ENCODE measurements around the gene OSBPL8. TPM values are rescaled to one million over a fixed set of nuclear protein-coding genes. Genes with fewer than 3 reads are reported as not detected.
A peak's percentile ranks its signal among the peaks of the same experiment; 100 is the strongest.

Gene OSBPL8
- polyA plus RNA-seq, 1 experiment = 31.2 TPM

DNA sequence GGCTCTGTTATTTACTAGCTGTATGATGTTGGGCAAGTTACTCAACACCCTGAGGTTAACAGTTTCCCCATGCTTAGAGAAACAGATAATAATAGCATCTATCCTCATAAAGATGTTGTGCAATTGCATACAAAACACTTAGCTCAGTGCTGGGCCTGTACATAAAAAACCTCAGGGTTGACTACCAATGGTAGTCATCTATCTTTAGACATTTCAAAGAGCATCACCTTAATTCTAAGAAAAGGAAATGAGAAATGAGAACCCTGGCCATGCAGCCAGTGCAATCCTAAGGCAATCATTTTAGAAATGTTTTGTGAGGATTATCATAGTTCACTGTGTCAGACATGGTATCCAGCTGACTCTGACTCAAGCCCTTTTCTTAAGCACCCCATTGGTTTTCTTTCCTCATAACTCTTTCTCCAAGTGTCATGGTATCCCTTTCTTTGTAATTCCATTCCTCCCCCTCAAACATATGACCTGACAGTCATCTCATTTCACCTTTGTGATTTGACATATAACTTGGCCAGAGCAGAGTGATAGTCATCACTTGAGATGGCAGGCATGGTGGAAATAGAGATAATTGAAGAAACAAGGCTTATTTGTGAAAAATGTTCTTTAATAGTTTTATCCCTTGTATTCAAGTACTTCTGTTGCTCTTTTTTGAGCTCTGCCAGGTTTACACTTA, 29.5 kb upstream of the OSBPL8 start:
- CTCF ChIA-PET = interaction anchor here (0.7 to 2.5 kb wide), 6 partner anchors 12 to 1063 kb away, joined by 3 to 13 read pairs (median 4); no protein-coding TSS in a partner anchor

GRCh38 chr12:76587428-76588178, 28.0 kb upstream of the OSBPL8 start:
- Histone ChIP-seq H3K4me3 (ENCODE audit: low read depth, low read length) (no peak overlapping the region), H3K27me3 (ENCODE audit: control insufficient read depth, insufficient read depth, low read length) (no peaks in the 10 kb centered on the region), H3K36me3 (ENCODE audit: control insufficient read depth, insufficient read depth, low read length) (no peaks in the 10 kb centered on the region)
- peak; percentile 19 for DNase-seq (ENCODE audit: low read depth)
- no peak for TF ChIP-seq CTCF (IDR thresholded peaks at IDR 0.05; ENCODE audit: insufficient read depth, low read depth, low read length)
- POLR2A ChIA-PET = no interaction called here
- CTCF ChIA-PET = interaction anchor here (0.6 to 2.5 kb wide), 15 partner anchors 14 to 1061 kb away, joined by 3 to 13 read pairs (median 3); partner anchors contain the start of genes BBS10 and OSBPL8

More for the DNA sequence above, 29.5 kb upstream of the OSBPL8 start:
- Histone ChIP-seq H3K27me3 (ENCODE audit: control insufficient read depth, insufficient read depth, low read length) (no peaks in the 10 kb centered on the region), H3K4me3 (ENCODE audit: low read depth, low read length) (no peak overlapping the region), H3K36me3 (ENCODE audit: control insufficient read depth, insufficient read depth, low read length) (no peaks in the 10 kb centered on the region)
- DNase-seq (ENCODE audit: low read depth) = peak; percentile 93
- no peak for TF ChIP-seq CTCF (IDR thresholded peaks at IDR 0.05; ENCODE audit: insufficient read depth, low read depth, low read length)
- POLR2A ChIA-PET = interaction anchor here (0.5 to 0.7 kb wide), 2 partner anchors 603 to 679 kb away, joined by 3 read pairs; no protein-coding TSS in a partner anchor

DNA sequence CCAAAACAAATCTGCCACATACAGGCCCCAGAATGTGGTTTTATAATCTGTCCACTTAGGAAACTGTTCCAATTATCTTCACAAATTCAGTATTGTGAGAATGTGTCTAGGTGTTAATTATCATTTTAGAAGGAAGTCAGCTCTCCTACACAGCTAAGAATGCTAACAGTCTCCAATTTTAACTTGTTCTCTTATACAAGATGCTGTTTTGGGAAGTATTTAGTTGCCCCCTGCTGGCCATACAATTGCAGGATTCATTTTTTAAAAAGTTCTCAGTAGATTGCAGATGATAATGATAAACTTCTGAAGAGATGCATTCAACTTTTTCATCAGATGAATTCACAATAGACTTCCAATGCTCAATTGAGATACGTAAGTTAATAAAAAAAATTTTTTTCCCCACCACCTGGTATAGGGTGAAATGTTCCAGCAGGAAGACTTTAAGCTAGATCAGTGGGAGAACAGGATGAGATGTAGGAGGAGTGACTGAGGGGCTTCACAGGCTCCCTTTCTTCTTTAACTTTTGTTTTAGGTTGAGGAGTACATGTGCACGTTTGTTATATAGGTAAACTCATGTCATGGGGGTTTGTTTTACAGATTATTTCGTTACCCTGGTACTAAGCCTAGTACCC, 27.3 kb upstream of the OSBPL8 start:
- no peaks in the 10 kb centered on the region for H3K36me3 ChIP-seq (ENCODE audit: control insufficient read depth, insufficient read depth, low read length)
- ChIA-PET CTCF (interaction anchor here (0.6 to 2.5 kb wide), 15 partner anchors 14 to 1059 kb away, joined by 3 to 13 read pairs (median 3); partner anchors contain the start of genes BBS10 and OSBPL8), POLR2A (interaction anchor here (0.6 kb wide), 2 partner anchors 16 to 1075 kb away, joined by 3 to 4 read pairs; partner anchors contain the start of gene KRR1)
- TF ChIP-seq CTCF (IDR thresholded peaks at IDR 0.05; ENCODE audit: insufficient read depth, low read depth, low read length) = peak; percentile 69
- DNase-seq (ENCODE audit: low read depth) = no peak
- no peaks in the 10 kb centered on the region for H3K27me3 ChIP-seq (ENCODE audit: control insufficient read depth, insufficient read depth, low read length)
- no peak overlapping the region for H3K4me3 ChIP-seq (ENCODE audit: low read depth, low read length)

- no peak for DNase-seq (ENCODE audit: low read depth)
- CTCF ChIA-PET = no interaction called here
- Histone ChIP-seq H3K4me3 (ENCODE audit: low read depth, low read length) (no peak overlapping the region), H3K27me3 (ENCODE audit: control insufficient read depth, insufficient read depth, low read length) (no peaks in the 10 kb centered on the region), H3K36me3 (ENCODE audit: control insufficient read depth, insufficient read depth, low read length) (no peaks in the 10 kb centered on the region)
- TF ChIP-seq CTCF (IDR thresholded peaks at IDR 0.05; ENCODE audit: insufficient read depth, low read depth, low read length) = no peak
- POLR2A ChIA-PET = no interaction called here
Observed at GRCh38 chr12:76583301-76583700, 23.7 kb upstream of the OSBPL8 start.
